Upper lobe of left lung (tissue), 6 donors: Measurements from ENCODE around the gene ADSS1. TPM values are rescaled to one million over a fixed set of nuclear protein-coding genes. Genes with fewer than 3 reads are reported as not detected.

Experiments
- ATAC-seq, 2 donors: fragments of 200-7000 bp; cut with Tn5 transposase; one replicate each; pipeline ENCODE4 v1.9.1; 2022; ENCODE audit warnings: mild to moderate bottlenecking in 2 of 2, moderate library complexity in 2 of 2; ENCODE audit not compliant: low FRiP score in 2 of 2
- DNase-seq, 2 donors: peaks; one replicate each; pipeline ENCODE4 v3.0.0-alpha.2; 2019 to 2020
- H3K27ac ChIP-seq, 4 donors: fragments of 200-600 bp; sonication (generic); one replicate each; pipeline ENCODE4 v1.5.1; 2016 to 2019
- H3K27me3 ChIP-seq, 4 donors: fragments of 200-600 bp; sonication (generic); one replicate each; pipeline ENCODE4 v1.5.1; 2017 to 2019
- H3K36me3 ChIP-seq, 4 donors: fragments of 200-600 bp; sonication (generic); one replicate each; pipeline ENCODE4 v1.5.1; 2016 to 2019
- H3K4me1 ChIP-seq, 4 donors: fragments of 200-600 bp; sonication (generic); one replicate each; pipeline ENCODE4 v1.5.1; 2018 to 2019
- H3K4me3 ChIP-seq, 4 donors: fragments of 200-600 bp; sonication (generic); one replicate each; pipeline ENCODE4 v1.5.1; 2017 to 2019; ENCODE audit warnings: mild to moderate bottlenecking in 2 of 4, moderate library complexity in 1 of 4
- H3K9me3 ChIP-seq, 4 donors: fragments of 200-600 bp; sonication (generic); one replicate each; pipeline ENCODE4 v1.5.1; 2018 to 2019
- EP300 ChIP-seq, 4 donors: sonication (generic); formaldehyde crosslinking; IDR thresholded peaks; one replicate each; pipeline ENCODE4 v1.5.1; 2017; ENCODE audit warnings: antibody characterized with exemption in 4 of 4, control low read depth in 2 of 4
- POLR2A ChIP-seq, 4 donors: fragments of 450-650 bp; IDR thresholded peaks; one replicate each; pipeline ENCODE4 v1.5.1; 2016 to 2017; ENCODE audit warnings: antibody characterized with exemption in 4 of 4, mild to moderate bottlenecking in 2 of 4
- POLR2AphosphoS5 ChIP-seq, 2 donors: sonication (generic); formaldehyde crosslinking; IDR thresholded peaks; one replicate each; pipeline ENCODE4 v1.5.1; 2017; ENCODE audit warnings: antibody characterized with exemption in 2 of 2
- WGBS, 2 donors: methylation state at CpG; one replicate each; pipeline ENCODE4 v1.1.5; 2017 to 2018; 5-methylcytosine and 5-hydroxymethylcytosine counted together
- total RNA-seq, 6 donors: library from RNA; depleted of rRNA in 4 of 6; stranded (reverse); fragments of >200 nt in 4 of 6; gene quantifications; one replicate each; pipeline versions ENCODE4 v1.1.0 to v1.2.1, GENCODE V29; 2016 to 2021
- TF ChIP-seq, protein P1 (sequence below), 6 experiments: fragments of 450-650 bp in 4 of 6; fragments of 200-600 bp in 2 of 6; sonication (generic) in 2 of 6; IDR thresholded peaks; one replicate each; pipeline ENCODE4 v1.5.1; 2016 to 2019; ENCODE audit warnings: antibody characterized with exemption in 6 of 6
- donor health status: DM: no; HTN: no; CAD: no; lungs with moderate emphysema.
- donor health status: DM: no; HTN: yes; CAD: no; lungs with severe emphysema.

Gene ADSS1
- total RNA-seq, 6 donors from 2014 or later, result 4.9 to 34.6 (median 6.2) TPM

DNA sequence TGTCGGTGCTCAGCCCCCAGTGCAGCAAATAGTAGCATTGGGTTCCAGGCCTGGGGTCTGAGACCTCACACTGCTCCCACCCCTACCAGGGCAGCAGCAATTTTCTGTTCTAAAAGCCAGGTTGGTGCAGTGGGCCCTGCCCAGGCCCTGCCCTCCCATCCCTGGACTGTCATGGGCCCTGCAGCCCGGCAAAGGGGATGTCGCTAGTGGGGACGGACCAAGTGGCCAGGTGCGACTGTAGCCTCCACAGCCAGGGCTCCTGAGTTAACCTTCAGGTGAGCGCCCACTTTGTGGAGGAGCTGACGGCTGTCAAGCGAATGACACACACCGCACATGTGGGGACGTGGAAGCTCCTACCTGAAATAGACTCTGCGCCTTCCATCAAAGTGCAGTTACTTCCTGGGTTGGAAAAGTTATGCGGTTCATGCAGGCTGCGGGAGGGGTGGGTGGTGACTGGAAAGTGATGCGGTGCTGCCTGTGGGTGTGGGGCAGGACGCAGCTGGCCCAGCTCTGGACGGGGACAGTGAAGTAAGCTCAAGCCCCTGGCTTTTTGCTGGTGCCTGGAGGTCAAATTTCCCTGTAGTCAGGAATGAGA, 33.1 kb upstream of the ADSS1 start:
- H3K36me3 ChIP-seq, result peaks cover 0 to 10% (median 3%) of the 10 kb centered on the region in 4 donors
- peak overlapping the region; percentile 75 to 89 (median 88) for H3K27ac ChIP-seq
- peak in 1 of 2 donors; percentile 48 for DNase-seq
- 54 to 76% methylated on average over 12 to 15 of the region's 16 CpGs for WGBS, 2 donors
- H3K27me3 ChIP-seq, result no peaks in the 10 kb centered on the region
- TF ChIP-seq EP300 (IDR thresholded peaks at IDR 0.05) (no peak), POLR2A (IDR thresholded peaks at IDR 0.05) (no peak), POLR2AphosphoS5 (IDR thresholded peaks at IDR 0.05) (no peak)
- TF ChIP-seq, protein P1, sequence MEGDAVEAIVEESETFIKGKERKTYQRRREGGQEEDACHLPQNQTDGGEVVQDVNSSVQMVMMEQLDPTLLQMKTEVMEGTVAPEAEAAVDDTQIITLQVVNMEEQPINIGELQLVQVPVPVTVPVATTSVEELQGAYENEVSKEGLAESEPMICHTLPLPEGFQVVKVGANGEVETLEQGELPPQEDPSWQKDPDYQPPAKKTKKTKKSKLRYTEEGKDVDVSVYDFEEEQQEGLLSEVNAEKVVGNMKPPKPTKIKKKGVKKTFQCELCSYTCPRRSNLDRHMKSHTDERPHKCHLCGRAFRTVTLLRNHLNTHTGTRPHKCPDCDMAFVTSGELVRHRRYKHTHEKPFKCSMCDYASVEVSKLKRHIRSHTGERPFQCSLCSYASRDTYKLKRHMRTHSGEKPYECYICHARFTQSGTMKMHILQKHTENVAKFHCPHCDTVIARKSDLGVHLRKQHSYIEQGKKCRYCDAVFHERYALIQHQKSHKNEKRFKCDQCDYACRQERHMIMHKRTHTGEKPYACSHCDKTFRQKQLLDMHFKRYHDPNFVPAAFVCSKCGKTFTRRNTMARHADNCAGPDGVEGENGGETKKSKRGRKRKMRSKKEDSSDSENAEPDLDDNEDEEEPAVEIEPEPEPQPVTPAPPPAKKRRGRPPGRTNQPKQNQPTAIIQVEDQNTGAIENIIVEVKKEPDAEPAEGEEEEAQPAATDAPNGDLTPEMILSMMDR (IDR thresholded peaks at IDR 0.05), result no peak
- no peak for ATAC-seq
- H3K4me3 ChIP-seq, result peak overlapping the region; percentile 80 to 99 (median 90)
- no peaks in the 10 kb centered on the region for H3K9me3 ChIP-seq
- H3K4me1 ChIP-seq, result peaks cover 71 to 91% (median 79%) of the 10 kb centered on the region in 4 donors

DNA sequence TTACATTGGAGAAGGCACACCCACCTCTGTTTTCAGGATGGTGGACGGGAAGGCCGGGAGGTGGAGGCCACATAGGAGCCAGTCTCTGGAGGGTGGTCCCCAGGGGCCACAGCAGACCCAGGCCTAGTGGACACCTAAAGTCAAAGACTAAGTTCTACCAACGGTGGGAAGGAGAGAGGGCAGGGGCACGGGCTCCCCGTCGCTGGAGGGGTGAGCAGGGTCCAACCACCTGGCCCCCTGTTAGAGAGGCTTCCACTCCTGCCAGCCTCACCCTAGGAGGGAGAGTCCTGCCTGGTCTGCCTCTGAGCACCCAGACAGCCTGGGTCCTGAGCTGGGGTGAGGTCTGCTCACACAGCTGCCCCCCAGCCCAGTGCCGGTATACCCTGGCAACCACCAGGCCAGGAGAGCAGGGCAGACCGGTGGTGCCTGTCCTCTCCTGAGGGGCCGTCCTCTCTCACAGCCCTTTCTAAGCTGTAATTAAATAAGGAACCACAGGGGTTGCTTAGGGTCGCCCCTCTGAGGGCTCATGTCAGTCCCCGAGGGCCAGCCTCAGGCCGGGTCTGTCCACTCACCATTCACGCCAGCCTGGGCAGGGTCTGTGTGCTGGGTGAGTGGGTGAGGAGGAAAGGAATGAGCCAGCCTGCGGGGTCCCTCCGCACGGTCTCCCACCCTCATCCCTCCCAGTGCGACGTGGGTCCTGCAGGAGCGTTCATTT, 32.3 kb upstream of the ADSS1 start:
- H3K36me3 ChIP-seq, result peaks cover 0 to 17% (median 7%) of the 10 kb centered on the region in 4 donors
- peak overlapping the region in 3 of 4 donors; percentile 28 to 88 (median 63) for H3K27ac ChIP-seq
- no peaks in the 10 kb centered on the region for H3K9me3 ChIP-seq
- TF ChIP-seq POLR2A (IDR thresholded peaks at IDR 0.05), result no peak
- no peak for TF ChIP-seq EP300 (IDR thresholded peaks at IDR 0.05)
- peak overlapping the region in 1 of 4 donors; percentile 83 for H3K4me3 ChIP-seq
- ATAC-seq, result no peak
- no peaks in the 10 kb centered on the region for H3K27me3 ChIP-seq
- WGBS, 2 donors, result 87 to 88% methylated on average over 3 to 19 of the region's 19 CpGs
- H3K4me1 ChIP-seq, result peaks cover 79 to 97% (median 86%) of the 10 kb centered on the region in 4 donors
- DNase-seq, result peak in 1 of 2 donors; percentile 66

DNA sequence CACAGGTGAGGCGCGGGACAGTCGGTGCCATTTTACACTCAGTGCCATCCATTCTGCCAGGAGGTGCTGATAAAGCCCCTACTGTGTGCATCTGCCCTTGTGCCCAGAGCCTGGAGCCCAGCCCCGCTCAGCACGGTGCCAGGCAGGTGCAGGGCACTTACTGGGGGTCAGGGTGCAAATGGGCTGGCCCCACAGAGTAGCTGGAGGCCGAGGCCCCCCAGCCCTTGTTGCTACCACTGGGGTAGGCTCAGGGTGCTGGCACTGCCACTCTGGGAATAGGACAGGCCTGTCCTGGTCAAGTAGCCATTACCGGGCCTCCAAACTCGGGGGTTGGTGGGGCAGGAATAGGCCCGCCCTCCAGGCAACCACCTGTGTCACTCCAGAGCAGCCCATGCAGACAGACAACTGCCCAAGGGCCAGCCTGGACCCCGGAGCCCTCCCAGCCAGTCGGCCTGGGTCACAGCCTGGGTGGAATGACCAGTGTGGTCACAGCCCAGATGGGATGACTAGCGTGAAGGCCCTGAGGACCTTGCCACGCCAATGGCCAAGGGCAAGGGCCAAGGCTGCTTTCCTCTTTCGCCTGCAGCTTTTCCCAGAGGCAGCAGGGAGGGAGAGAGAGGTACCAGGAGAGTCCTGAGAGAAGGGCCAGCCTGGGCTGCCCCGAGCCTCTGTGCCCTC, 31.6 kb upstream of the ADSS1 start:
- DNase-seq, result peak in 1 of 2 donors; percentile 64

DNA sequence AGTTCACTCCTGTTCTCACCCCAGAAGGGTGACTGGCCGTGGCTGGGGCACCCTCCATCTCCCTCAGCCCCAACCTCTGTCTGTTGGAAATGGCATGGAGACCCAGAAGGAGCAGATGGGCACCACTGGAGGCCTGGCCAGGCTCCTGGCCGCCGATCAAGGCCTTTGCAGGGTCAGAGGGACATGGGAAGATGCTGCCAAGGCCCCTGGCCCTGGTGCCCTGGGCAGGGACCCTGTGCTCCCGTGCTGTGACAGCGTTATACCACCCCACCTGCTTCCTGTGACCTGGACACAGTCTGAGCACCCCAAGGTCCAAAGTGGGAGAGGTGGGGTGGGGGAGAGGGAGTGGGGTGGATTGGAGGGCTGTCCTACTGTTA, 31.1 kb upstream of the ADSS1 start:
- Histone ChIP-seq H3K9me3 (no peaks in the 10 kb centered on the region), H3K4me1 (peaks cover 80 to 97% (median 87%) of the 10 kb centered on the region in 4 donors), H3K36me3 (peaks cover 0 to 22% (median 7%) of the 10 kb centered on the region in 4 donors), H3K27ac (peak overlapping the region in 2 of 4 donors; percentile 80 to 88), H3K4me3 (no peak overlapping the region), H3K27me3 (no peaks in the 10 kb centered on the region)
- no peak for ATAC-seq
- TF ChIP-seq EP300 (IDR thresholded peaks at IDR 0.05) (no peak), POLR2A (IDR thresholded peaks at IDR 0.05) (no peak), POLR2AphosphoS5 (IDR thresholded peaks at IDR 0.05) (no peak)
- TF ChIP-seq, protein P1 (IDR thresholded peaks at IDR 0.05), result no peak
- WGBS, 2 donors, result 80 to 89% methylated on average over 1 to 3 of the region's 5 CpGs
- peak in 1 of 2 donors; percentile 59 for DNase-seq

More for the DNA sequence above, 31.6 kb upstream of the ADSS1 start:
- no peak for TF ChIP-seq POLR2AphosphoS5 (IDR thresholded peaks at IDR 0.05)
- no peak for TF ChIP-seq POLR2A (IDR thresholded peaks at IDR 0.05)
- TF ChIP-seq, protein P1 (IDR thresholded peaks at IDR 0.05), result no peak
- TF ChIP-seq EP300 (IDR thresholded peaks at IDR 0.05), result no peak
- ATAC-seq, result no peak
- Histone ChIP-seq H3K27ac (peak overlapping the region in 3 of 4 donors; percentile 28 to 88 (median 63)), H3K27me3 (no peaks in the 10 kb centered on the region), H3K9me3 (no peaks in the 10 kb centered on the region), H3K36me3 (peaks cover 0 to 22% (median 7%) of the 10 kb centered on the region in 4 donors), H3K4me1 (peaks cover 80 to 97% (median 87%) of the 10 kb centered on the region in 4 donors), H3K4me3 (no peak overlapping the region)
- WGBS, 2 donors, result 93 to 100% methylated on average over 4 to 14 of the region's 15 CpGs
